Measurements from ENCODE around the gene APOA5.

DNA sequence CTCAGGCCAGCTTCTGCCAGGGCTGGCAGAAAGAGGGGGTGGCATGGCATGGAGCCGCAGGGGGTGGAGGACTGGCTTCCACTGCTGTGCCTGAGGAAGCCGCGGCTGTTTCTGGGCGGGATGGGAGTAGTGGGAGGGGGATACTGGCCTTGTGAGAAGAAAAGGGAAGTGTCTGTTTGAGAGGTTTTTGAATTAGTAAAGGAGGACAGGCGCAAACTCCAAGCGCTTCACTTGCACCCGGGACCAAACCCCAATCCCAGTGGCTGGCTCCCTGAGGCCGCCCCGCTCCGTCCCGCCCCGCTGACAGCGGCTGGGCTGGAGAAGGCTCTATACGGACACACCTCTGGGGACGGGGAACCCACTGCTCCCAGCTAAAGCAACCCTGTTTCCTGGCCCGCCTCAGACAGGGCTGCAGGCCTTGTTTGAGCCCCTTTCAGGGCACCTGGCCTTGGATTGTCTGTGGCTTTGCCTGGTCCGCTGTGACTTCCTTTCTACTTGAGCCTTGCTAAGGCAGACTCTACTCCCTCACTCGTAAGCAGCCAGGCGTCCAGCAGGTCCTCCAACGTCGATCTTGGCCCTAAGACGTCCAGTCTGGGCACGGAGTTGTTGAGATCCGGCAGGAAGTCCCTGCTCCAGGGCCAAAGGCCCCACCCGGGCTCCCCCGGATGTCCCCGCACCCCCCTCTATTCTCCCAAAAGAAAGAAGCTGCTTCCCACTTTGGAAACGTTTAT is 43.5 kb upstream of the APOA5 start:
- TF ChIP-seq, protein P1, sequence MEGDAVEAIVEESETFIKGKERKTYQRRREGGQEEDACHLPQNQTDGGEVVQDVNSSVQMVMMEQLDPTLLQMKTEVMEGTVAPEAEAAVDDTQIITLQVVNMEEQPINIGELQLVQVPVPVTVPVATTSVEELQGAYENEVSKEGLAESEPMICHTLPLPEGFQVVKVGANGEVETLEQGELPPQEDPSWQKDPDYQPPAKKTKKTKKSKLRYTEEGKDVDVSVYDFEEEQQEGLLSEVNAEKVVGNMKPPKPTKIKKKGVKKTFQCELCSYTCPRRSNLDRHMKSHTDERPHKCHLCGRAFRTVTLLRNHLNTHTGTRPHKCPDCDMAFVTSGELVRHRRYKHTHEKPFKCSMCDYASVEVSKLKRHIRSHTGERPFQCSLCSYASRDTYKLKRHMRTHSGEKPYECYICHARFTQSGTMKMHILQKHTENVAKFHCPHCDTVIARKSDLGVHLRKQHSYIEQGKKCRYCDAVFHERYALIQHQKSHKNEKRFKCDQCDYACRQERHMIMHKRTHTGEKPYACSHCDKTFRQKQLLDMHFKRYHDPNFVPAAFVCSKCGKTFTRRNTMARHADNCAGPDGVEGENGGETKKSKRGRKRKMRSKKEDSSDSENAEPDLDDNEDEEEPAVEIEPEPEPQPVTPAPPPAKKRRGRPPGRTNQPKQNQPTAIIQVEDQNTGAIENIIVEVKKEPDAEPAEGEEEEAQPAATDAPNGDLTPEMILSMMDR (IDR thresholded peaks at IDR 0.05 in 4 of 5, conservative IDR thresholded peaks at IDR 0.05 in 1 of 5), result no peak
- no peak for TF ChIP-seq POLR2A (IDR thresholded peaks at IDR 0.05)
